Neural cell (in vitro differentiated cells): ENCODE data around the gene SS18L1.

Experiments used
- CTCF ChIP-seq: fragments of 450-650 bp; IDR thresholded peaks from 2 replicates; pipeline ENCODE4 v1.5.1; 2014; ENCODE audit warnings: antibody characterized with exemption, mild to moderate bottlenecking, moderate library complexity; ENCODE audit not compliant: poor library complexity, severe bottlenecking
- EP300 ChIP-seq: fragments of 450-650 bp; conservative IDR thresholded peaks from 2 replicates; pipeline ENCODE4 v1.6.1; 2014; ENCODE audit warnings: antibody characterized with exemption, mild to moderate bottlenecking, moderate library complexity; ENCODE audit not compliant: poor library complexity, severe bottlenecking
- EZH2 ChIP-seq: fragments of 200-600, 300-800 bp; shearing (Covaris generic), sonication (generic); IDR thresholded peaks from 2 replicates; pipeline ENCODE4 v1.6.1; 2014; ENCODE audit warnings: antibody characterized with exemption, low read length, borderline replicate concordance, mild to moderate bottlenecking; ENCODE audit not compliant: insufficient read depth, poor library complexity, severe bottlenecking
- MXI1 ChIP-seq: fragments of 450-650 bp; conservative IDR thresholded peaks from 2 replicates; pipeline ENCODE4 v1.6.1; 2014; ENCODE audit warnings: antibody characterized with exemption, mild to moderate bottlenecking; ENCODE audit not compliant: poor library complexity, severe bottlenecking
- POLR2AphosphoS5 ChIP-seq: IDR thresholded peaks from 2 replicates; pipeline ENCODE4 v1.6.1; 2012
- RAD21 ChIP-seq: fragments of 450-650 bp; conservative IDR thresholded peaks from 2 replicates; pipeline ENCODE4 v1.6.1; 2014; ENCODE audit warnings: antibody characterized with exemption, mild to moderate bottlenecking, moderate library complexity
- REST ChIP-seq: IDR thresholded peaks from 2 replicates; pipeline ENCODE4 v1.6.1; 2012; ENCODE audit warnings: borderline replicate concordance

- TF ChIP-seq CTCF (no peak), EZH2 (no peak), RAD21 (no peak), EP300 (no peak), REST (no peak), POLR2AphosphoS5 (no peak), MXI1 (no peak)
Measured at GRCh38 chr20:62181808-62182207, 38.2 kb downstream of the SS18L1 start.
